ENCODE data around the gene POGZ. TPM values are rescaled to one million over a fixed set of nuclear protein-coding genes. Genes with fewer than 3 reads are reported as not detected.

The POGZ gene
- total and polyA plus RNA-seq, 2 of the 13 experiments (the other 11 are each of a cell fraction or from before 2014, with no cell fraction given), result 15.3 to 45.6 TPM

- TF ChIP-seq, protein P1, sequence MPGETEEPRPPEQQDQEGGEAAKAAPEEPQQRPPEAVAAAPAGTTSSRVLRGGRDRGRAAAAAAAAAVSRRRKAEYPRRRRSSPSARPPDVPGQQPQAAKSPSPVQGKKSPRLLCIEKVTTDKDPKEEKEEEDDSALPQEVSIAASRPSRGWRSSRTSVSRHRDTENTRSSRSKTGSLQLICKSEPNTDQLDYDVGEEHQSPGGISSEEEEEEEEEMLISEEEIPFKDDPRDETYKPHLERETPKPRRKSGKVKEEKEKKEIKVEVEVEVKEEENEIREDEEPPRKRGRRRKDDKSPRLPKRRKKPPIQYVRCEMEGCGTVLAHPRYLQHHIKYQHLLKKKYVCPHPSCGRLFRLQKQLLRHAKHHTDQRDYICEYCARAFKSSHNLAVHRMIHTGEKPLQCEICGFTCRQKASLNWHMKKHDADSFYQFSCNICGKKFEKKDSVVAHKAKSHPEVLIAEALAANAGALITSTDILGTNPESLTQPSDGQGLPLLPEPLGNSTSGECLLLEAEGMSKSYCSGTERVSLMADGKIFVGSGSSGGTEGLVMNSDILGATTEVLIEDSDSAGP (CRISPR knock-in tag; IDR thresholded peaks at IDR 0.05; ENCODE audit: borderline replicate concordance), result peak; percentile 63; the same call in 1 of the 2 replicates
- TF ChIP-seq MAX (IDR thresholded peaks at IDR 0.05) (0 out of 2 replicates have a peak, but pooled peaks have one; percentile 13), GTF3A (CRISPR knock-in tag; conservative IDR thresholded peaks at IDR 0.05) (no peak), ZNF777 (CRISPR knock-in tag; IDR thresholded peaks at IDR 0.05) (peak; percentile 10; the same call in 1 of the 2 replicates), NR2F1 (CRISPR knock-in tag; IDR thresholded peaks at IDR 0.05) (no peak), POLR2AphosphoS5 (IDR thresholded peaks at IDR 0.05; ENCODE audit: low read depth, low read length) (peak; percentile 35), MAZ (IDR thresholded peaks at IDR 0.05; ENCODE audit: borderline replicate concordance, low read depth, low read length) (no peak), MAZ (CRISPR knock-in tag; IDR thresholded peaks at IDR 0.05; ENCODE audit: low read depth) (0 out of 2 replicates have a peak, but pooled peaks have one; percentile 9), GLI4 (CRISPR knock-in tag; IDR thresholded peaks at IDR 0.05; ENCODE audit: borderline replicate concordance) (no peak), BRCA1 (CRISPR knock-in tag; IDR thresholded peaks at IDR 0.05) (no peak), PBX3 (CRISPR knock-in tag; IDR thresholded peaks at IDR 0.05; ENCODE audit: borderline replicate concordance) (no peak)
These were observed 428 bp downstream of the POGZ start (continued) for GRCh38 chr1:151458802-151459330.

All from HepG2 (cell line).